ENCODE data around the gene RAPGEF2.

DNA sequence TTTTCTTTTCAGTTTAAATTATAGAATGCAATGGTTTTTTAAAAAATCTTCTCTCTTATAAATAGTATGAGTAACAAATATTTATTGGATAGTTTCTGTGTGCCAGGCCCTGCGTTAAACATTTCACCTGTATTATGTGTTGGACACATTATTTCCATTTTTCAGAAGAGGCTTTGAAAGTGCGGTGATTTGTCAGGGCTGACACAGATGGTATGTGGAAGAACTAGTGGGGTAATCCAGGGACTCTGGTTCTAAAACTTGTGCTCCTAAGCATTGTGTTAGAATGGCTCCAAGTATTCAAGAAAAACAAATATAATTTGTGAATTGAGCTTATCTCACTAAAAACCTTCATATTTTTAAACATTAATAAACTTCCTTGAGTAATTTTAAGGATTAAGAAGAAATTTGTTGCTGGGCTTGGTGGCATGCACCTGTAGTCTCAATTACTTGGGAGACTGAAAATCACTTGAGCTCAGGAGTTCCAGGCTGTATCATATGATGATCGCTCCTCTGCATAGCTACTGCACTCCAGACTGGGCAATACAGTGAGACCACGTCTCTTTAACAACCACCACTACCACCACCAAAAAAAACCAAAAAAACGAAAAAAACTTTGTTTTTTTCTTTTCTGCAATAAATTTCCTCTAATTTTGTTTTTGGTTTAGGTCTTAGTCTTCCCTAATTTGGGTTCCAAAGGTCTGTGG, 40.0 kb downstream of the RAPGEF2 start:
- TF ChIP-seq, protein P1, sequence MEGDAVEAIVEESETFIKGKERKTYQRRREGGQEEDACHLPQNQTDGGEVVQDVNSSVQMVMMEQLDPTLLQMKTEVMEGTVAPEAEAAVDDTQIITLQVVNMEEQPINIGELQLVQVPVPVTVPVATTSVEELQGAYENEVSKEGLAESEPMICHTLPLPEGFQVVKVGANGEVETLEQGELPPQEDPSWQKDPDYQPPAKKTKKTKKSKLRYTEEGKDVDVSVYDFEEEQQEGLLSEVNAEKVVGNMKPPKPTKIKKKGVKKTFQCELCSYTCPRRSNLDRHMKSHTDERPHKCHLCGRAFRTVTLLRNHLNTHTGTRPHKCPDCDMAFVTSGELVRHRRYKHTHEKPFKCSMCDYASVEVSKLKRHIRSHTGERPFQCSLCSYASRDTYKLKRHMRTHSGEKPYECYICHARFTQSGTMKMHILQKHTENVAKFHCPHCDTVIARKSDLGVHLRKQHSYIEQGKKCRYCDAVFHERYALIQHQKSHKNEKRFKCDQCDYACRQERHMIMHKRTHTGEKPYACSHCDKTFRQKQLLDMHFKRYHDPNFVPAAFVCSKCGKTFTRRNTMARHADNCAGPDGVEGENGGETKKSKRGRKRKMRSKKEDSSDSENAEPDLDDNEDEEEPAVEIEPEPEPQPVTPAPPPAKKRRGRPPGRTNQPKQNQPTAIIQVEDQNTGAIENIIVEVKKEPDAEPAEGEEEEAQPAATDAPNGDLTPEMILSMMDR (IDR thresholded peaks at IDR 0.05; ENCODE audit: low read depth, low read length): no peak
- TF ChIP-seq POLR2A (IDR thresholded peaks at IDR 0.05; ENCODE audit: extremely low read depth, insufficient read length): no peak
- TF ChIP-seq, protein P2, sequence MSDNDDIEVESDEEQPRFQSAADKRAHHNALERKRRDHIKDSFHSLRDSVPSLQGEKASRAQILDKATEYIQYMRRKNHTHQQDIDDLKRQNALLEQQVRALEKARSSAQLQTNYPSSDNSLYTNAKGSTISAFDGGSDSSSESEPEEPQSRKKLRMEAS (IDR thresholded peaks at IDR 0.05; ENCODE audit: low read depth, low read length): no peak
- TF ChIP-seq MYC (IDR thresholded peaks at IDR 0.05; ENCODE audit: low read depth, low read length): no peak

Data from NB4 (cell line).